HG03097 (cell line): ENCODE data around the gene WASF2.
"Not testable (repeated sequence)": the region's sequence is repeated elsewhere in the genome, so short reads cannot be mapped to it uniquely, and the experiment has no call there.

Source experiments
- ATAC-seq: cut with Tn5 transposase; IDR thresholded peaks from one replicate; pipeline ENCODE4 v1.9.1; 2021; ENCODE audit not compliant: unreplicated experiment, low FRiP score

Gene WASF2

GRCh38 chr1:27521861-27522431, 32.0 kb upstream of the WASF2 start:
- no peak for ATAC-seq

GRCh38 chr1:27521336-27521831, 31.4 kb upstream of the WASF2 start:
- ATAC-seq, result no peak

- ATAC-seq, result no peak
Observed at GRCh38 chr1:27520651-27521050, 30.7 kb upstream of the WASF2 start.

- no peak for ATAC-seq
Observed at GRCh38 chr1:27519331-27520258, 29.6 kb upstream of the WASF2 start.

- no peak for ATAC-seq
Observed at GRCh38 chr1:27518808-27519207, 28.8 kb upstream of the WASF2 start.

- no peak for ATAC-seq
Observed at GRCh38 chr1:27517907-27518718, 28.1 kb upstream of the WASF2 start.

GRCh38 chr1:27517301-27517700, 27.3 kb upstream of the WASF2 start:
- ATAC-seq, result no peak

- no peak for ATAC-seq
Observed at GRCh38 chr1:27515626-27516025, 25.7 kb upstream of the WASF2 start.

- no peak for ATAC-seq
Observed at GRCh38 chr1:27513958-27514357, 24.0 kb upstream of the WASF2 start.

GRCh38 chr1:27513528-27513927, 23.6 kb upstream of the WASF2 start:
- ATAC-seq, result no peak

GRCh38 chr1:27509127-27510080, 19.4 kb upstream of the WASF2 start:
- ATAC-seq, result no peak

GRCh38 chr1:27507960-27508665, 18.1 kb upstream of the WASF2 start:
- no peak for ATAC-seq

- ATAC-seq, result no peak
Observed at GRCh38 chr1:27506703-27507102, 16.7 kb upstream of the WASF2 start.

- ATAC-seq, result no peak
Observed at GRCh38 chr1:27505420-27505680, 15.4 kb upstream of the WASF2 start.

GRCh38 chr1:27504588-27505419, 14.8 kb upstream of the WASF2 start:
- ATAC-seq, result no peak

- no peak for ATAC-seq
Observed at GRCh38 chr1:27503844-27504587, 14.0 kb upstream of the WASF2 start.

- no peak for ATAC-seq
Observed at GRCh38 chr1:27503033-27503432, 13.1 kb upstream of the WASF2 start.

- not testable (repeated sequence) for ATAC-seq
Observed at GRCh38 chr1:27501159-27501558, 11.2 kb upstream of the WASF2 start.
